ENCODE results near the gene CCL1. TPM values are rescaled to one million over a fixed set of nuclear protein-coding genes. Genes with fewer than 3 reads are reported as not detected.

Gene CCL1
- total RNA-seq, 1 experiment from 2014 or later, result not detected

DNA sequence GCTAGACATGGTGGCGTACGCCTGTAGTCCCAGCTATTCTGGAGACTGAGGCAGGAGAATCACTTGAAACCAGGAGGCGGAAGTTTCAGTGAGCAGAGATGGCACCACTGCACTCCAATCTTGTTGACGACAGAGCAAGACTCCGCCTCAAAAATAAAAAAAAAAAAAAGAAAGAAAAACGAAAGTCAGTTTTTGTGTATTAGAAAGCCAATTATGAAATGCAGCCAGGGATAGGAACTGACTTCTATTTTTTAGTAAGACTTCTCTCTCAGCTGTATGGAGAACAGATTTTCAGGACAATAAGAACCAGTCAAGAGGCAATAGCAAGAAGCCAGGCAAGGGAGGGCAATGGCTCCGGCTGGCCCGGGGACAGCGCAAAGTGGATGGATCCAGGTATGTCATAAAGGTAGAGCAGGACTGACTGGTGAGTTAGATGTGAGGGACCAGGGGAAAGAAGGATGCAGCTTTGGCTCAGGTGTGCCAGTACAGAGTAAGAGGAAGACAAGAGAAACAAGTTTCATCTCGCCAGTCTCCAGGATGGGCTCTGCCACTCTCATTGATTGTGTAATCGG lies 12.5 kb upstream of the CCL1 start:
- CTCF ChIA-PET, result no interaction called here
- POLR2A ChIA-PET, result no interaction called here
- no peak for ATAC-seq

DNA sequence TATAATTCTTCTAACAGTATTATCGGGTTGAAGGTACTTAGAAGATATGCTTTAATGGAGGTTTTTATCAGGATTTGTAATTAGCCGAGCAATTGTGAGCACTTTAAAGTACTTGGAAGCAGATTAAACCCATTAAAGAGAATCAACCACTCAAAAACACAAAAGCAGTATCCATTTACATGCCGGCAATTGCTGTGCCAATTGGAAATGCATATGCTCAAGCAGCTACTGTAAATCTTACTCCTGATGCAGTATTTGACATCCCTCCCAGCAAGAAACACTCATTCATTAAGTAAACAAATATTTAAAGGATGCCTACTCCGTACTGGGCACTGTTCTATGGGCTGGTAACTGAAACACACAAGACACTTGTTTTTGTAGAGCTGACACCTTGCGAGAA lies 11.4 kb upstream of the CCL1 start:
- ChIA-PET CTCF (no interaction called here), POLR2A (interaction anchor here (0.5 kb wide), 1 partner anchor 25 kb away, joined by 3 read pairs; no protein-coding TSS in a partner anchor)
- intact Hi-C loops (cut with micrococcal nuclease; ENCODE audit: unreplicated experiment), result no loop called here

More for the DNA sequence above, 12.5 kb upstream of the CCL1 start:
- in situ Hi-C loops (cut with HindIII; ENCODE audit: low pct_unique_long_range_greater_than_20kb, low sequenced_read_pairs), result no loop called here
- intact Hi-C loops (cut with micrococcal nuclease; ENCODE audit: unreplicated experiment), result no loop called here
- TF ChIP-seq, protein P1, sequence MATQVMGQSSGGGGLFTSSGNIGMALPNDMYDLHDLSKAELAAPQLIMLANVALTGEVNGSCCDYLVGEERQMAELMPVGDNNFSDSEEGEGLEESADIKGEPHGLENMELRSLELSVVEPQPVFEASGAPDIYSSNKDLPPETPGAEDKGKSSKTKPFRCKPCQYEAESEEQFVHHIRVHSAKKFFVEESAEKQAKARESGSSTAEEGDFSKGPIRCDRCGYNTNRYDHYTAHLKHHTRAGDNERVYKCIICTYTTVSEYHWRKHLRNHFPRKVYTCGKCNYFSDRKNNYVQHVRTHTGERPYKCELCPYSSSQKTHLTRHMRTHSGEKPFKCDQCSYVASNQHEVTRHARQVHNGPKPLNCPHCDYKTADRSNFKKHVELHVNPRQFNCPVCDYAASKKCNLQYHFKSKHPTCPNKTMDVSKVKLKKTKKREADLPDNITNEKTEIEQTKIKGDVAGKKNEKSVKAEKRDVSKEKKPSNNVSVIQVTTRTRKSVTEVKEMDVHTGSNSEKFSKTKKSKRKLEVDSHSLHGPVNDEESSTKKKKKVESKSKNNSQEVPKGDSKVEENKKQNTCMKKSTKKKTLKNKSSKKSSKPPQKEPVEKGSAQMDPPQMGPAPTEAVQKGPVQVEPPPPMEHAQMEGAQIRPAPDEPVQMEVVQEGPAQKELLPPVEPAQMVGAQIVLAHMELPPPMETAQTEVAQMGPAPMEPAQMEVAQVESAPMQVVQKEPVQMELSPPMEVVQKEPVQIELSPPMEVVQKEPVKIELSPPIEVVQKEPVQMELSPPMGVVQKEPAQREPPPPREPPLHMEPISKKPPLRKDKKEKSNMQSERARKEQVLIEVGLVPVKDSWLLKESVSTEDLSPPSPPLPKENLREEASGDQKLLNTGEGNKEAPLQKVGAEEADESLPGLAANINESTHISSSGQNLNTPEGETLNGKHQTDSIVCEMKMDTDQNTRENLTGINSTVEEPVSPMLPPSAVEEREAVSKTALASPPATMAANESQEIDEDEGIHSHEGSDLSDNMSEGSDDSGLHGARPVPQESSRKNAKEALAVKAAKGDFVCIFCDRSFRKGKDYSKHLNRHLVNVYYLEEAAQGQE (IDR thresholded peaks at IDR 0.05; ENCODE audit: insufficient read depth in 1 of 2, low read depth in 2 of 2, low read length in 1 of 2), result no peak
- TF ChIP-seq SIN3A (IDR thresholded peaks at IDR 0.05; ENCODE audit: borderline replicate concordance, insufficient read depth, low read depth, low read length), result no peak
- TF ChIP-seq TCF7L2 (IDR thresholded peaks at IDR 0.05; ENCODE audit: low read depth, low read length), result no peak
- no peak for TF ChIP-seq POLR2AphosphoS5 (IDR thresholded peaks at IDR 0.05; ENCODE audit: low read depth, low read length)
- TF ChIP-seq, protein P2, sequence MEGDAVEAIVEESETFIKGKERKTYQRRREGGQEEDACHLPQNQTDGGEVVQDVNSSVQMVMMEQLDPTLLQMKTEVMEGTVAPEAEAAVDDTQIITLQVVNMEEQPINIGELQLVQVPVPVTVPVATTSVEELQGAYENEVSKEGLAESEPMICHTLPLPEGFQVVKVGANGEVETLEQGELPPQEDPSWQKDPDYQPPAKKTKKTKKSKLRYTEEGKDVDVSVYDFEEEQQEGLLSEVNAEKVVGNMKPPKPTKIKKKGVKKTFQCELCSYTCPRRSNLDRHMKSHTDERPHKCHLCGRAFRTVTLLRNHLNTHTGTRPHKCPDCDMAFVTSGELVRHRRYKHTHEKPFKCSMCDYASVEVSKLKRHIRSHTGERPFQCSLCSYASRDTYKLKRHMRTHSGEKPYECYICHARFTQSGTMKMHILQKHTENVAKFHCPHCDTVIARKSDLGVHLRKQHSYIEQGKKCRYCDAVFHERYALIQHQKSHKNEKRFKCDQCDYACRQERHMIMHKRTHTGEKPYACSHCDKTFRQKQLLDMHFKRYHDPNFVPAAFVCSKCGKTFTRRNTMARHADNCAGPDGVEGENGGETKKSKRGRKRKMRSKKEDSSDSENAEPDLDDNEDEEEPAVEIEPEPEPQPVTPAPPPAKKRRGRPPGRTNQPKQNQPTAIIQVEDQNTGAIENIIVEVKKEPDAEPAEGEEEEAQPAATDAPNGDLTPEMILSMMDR (IDR thresholded peaks at IDR 0.05), result no peak
- no peak for DNase-seq (ENCODE audit: low read depth, low spot score)
- H3K9me3 ChIP-seq (ENCODE audit: control insufficient read depth, insufficient read depth, low read depth, low read length), result no peaks in the 10 kb centered on the region
- H3K27ac ChIP-seq (ENCODE audit: low read length), result no peak overlapping the region
- H3K27me3 ChIP-seq (ENCODE audit: control insufficient read depth, insufficient read depth, low read length), result no peaks in the 10 kb centered on the region; the same call in 1 of the 2 replicates
- H3K4me3 ChIP-seq (ENCODE audit: low read depth in 2 of 2, low read length in 2 of 2), result no peak overlapping the region
- BruUV-seq (replicated peaks), result no TSS peak
- H3K4me1 ChIP-seq (ENCODE audit: control insufficient read depth, insufficient read depth, low read length), result no peaks in the 10 kb centered on the region
- H3K36me3 ChIP-seq (ENCODE audit: control insufficient read depth, insufficient read depth, low read length), result no peaks in the 10 kb centered on the region

More for the DNA sequence above, 11.4 kb upstream of the CCL1 start:
- ATAC-seq (no peak), DNase-seq (ENCODE audit: low read depth, low spot score) (no peak)
- TF ChIP-seq TCF7L2 (IDR thresholded peaks at IDR 0.05; ENCODE audit: low read depth, low read length) (no peak), POLR2AphosphoS5 (IDR thresholded peaks at IDR 0.05; ENCODE audit: low read depth, low read length) (no peak), SIN3A (IDR thresholded peaks at IDR 0.05; ENCODE audit: borderline replicate concordance, insufficient read depth, low read depth, low read length) (no peak)
- TF ChIP-seq, protein P1 (IDR thresholded peaks at IDR 0.05; ENCODE audit: insufficient read depth in 1 of 2, low read depth in 2 of 2, low read length in 1 of 2), result no peak
- TF ChIP-seq, protein P2 (IDR thresholded peaks at IDR 0.05), result no peak
- Histone ChIP-seq H3K27me3 (ENCODE audit: control insufficient read depth, insufficient read depth, low read length) (no peaks in the 10 kb centered on the region), H3K36me3 (ENCODE audit: control insufficient read depth, insufficient read depth, low read length) (no peaks in the 10 kb centered on the region), H3K4me1 (ENCODE audit: control insufficient read depth, insufficient read depth, low read length) (no peaks in the 10 kb centered on the region), H3K27ac (ENCODE audit: low read length) (no peak overlapping the region), H3K4me3 (ENCODE audit: low read depth in 2 of 2, low read length in 2 of 2) (no peak overlapping the region), H3K9me3 (ENCODE audit: control insufficient read depth, insufficient read depth, low read depth, low read length) (no peaks in the 10 kb centered on the region)
- in situ Hi-C loops (cut with HindIII; ENCODE audit: low pct_unique_long_range_greater_than_20kb, low sequenced_read_pairs), result no loop called here
- BruUV-seq (replicated peaks), result no TSS peak
